GM12891 (cell line): Measurements from ENCODE around the gene BABAM2.

Experiments
- DNase-seq: peaks from one replicate; pipeline ENCODE4 v3.0.0; 2011; ENCODE audit warnings: low spot score; ENCODE audit not compliant: insufficient read length
- FAIRE-seq: peaks from 2 replicates; lab custom pipeline; 2011; peaks lifted over from hg19 to GRCh38; lab: Jason Lieb, UNC
- PAX5 ChIP-seq: IDR thresholded peaks from 2 replicates; pipeline ENCODE4 v1.6.1; 2011; ENCODE audit warnings: low read length, moderate library complexity, mild to moderate bottlenecking; ENCODE audit not compliant: insufficient read depth, severe bottlenecking
- POLR2A ChIP-seq: IDR thresholded peaks from 2 replicates; pipeline ENCODE4 v1.6.1; 2011; ENCODE audit warnings: low read depth, low read length, control low read depth
- POLR2AphosphoS5 ChIP-seq: IDR thresholded peaks from 2 replicates; pipeline ENCODE4 v1.6.1; 2011; ENCODE audit warnings: low read depth, low read length, control low read depth
- POU2F2 ChIP-seq: IDR thresholded peaks from 2 replicates; pipeline ENCODE4 v1.6.1; 2011; ENCODE audit warnings: low read depth, mild to moderate bottlenecking, control low read depth, low read length, moderate library complexity
- SPI1 ChIP-seq: IDR thresholded peaks from 2 replicates; pipeline ENCODE4 v1.6.1; 2011; ENCODE audit warnings: low read depth, low read length, control low read depth
- TAF1 ChIP-seq: IDR thresholded peaks from 2 replicates; pipeline ENCODE4 v1.6.1; 2011; ENCODE audit warnings: low read depth, low read length, control low read depth

BABAM2 gene

DNA sequence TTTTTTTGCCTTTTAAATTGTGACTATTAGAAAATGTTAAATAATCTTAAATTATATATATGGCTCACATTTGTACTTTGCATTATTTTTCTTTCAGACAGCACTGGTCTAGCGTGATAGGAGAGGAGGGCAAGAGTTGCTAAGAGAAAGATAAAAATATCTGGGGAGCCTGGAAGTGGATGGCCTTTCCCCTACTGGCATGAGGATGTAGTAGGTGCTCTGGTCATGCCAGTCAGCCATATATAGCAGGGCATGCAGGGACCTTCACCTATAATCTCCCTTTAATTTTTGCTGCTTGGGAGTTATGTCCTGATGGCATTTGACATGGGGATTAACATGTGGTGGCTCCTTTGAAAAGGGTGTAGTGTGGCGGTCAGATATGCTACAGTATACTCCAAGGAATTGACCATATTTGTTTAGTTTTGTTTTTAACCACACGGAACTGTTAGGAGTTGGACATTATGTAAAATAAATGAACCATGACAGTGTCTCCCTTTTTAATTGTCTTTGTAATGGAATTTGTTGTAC, 144.7 kb downstream of the BABAM2 start:
- no peak for FAIRE-seq
- no peak for DNase-seq
- TF ChIP-seq SPI1 (no peak), POLR2A (no peak), POLR2AphosphoS5 (no peak), TAF1 (no peak), PAX5 (no peak), POU2F2 (no peak)

DNA sequence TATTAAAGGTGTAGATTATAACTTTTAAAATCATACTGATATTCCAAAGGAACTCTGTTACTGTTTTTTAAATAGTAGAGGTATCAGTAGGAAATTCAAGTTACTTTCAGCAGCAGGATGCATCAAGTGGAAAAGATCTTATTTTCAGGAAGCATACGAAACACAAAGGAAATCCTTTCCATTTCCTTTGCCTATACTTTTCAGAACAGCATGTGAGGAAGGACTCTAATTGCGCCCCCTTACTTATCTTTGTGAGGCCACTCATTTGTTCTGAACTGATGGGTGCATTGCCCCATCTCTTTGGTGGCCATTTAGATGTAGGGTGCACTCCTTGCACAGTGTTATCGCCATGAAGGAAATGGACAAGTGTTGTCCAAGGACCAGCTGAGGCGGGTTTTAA, 145.3 kb downstream of the BABAM2 start:
- TF ChIP-seq POU2F2 (no peak), POLR2AphosphoS5 (no peak), TAF1 (no peak), PAX5 (no peak), POLR2A (no peak), SPI1 (no peak)
- DNase-seq (no peak), FAIRE-seq (no peak)

DNA sequence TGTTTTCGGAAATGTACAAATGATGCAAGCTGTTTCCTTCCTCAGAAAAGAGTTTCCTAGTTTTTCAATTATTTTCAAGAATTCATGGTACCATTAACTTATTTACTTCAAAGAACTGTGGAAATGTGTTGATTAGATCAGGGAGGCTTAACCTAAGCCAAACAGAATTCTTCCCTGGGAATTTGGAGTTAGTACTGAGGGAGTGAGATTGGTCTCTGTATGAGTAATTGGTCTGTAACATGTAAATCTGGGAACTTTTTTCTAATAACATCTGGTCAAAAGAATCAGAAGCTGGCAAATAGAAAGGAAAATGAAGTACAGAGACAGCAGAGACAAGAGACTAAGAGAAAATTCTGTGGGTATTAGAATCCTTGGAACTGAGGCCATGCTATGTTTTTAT, 145.8 kb downstream of the BABAM2 start:
- FAIRE-seq = no peak
- TF ChIP-seq SPI1 (no peak), POLR2AphosphoS5 (no peak), TAF1 (no peak), POU2F2 (no peak), POLR2A (no peak), PAX5 (no peak)
- no peak for DNase-seq

DNA sequence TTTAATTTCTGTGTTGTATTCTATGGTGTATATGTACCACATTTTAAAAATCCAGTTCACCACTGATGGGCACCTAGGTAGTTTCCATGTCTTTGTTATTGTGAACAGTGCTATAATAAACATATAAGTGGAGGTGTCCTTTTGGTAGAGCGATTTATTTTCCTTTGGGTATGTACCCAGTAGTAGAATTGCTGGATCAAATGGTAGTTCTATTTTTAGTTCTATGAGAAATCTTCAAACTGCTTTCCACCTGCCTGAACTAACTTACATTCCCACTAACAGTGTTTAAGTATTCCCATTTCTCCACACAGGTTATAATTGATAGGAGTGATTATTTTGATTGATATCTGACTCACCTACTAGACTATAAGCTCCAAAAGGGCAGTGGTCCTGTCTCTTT, 148.2 kb downstream of the BABAM2 start:
- TF ChIP-seq POLR2A = no peak
- no peak for DNase-seq
- FAIRE-seq = no peak

DNA sequence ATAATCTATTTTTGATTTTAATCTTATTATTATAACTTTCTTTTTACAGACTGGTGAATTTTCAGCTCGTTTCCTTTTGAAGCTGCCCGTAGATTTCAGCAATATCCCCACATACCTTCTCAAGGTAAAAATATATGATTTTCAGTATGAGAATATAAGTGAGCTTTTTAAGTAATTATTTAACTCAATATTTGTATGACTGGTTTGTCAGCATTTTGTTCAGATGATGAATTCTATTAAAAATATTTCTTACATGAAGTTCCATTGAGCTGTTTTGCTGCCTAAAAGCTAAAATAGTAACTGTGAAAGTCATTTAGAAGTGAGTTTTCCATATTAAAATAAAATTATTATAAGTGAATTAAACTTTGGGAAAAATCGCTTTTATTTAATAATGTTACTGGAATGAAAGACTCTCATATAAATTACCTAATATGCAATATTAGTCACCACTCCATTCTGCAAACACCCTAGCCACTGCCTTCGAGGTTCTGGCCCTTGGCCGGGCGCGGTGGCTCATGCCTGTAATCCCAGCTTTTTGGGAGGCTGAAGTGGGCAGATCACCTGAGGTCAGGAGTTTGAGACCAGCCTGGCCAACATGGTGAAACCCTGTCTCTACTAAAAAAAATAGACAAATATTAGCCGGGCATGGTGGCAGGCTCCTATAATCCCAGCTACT, 155.3 kb downstream of the BABAM2 start:
- no peak for FAIRE-seq
- TF ChIP-seq POLR2AphosphoS5 (no peak), POLR2A (no peak)
- no peak for DNase-seq

DNA sequence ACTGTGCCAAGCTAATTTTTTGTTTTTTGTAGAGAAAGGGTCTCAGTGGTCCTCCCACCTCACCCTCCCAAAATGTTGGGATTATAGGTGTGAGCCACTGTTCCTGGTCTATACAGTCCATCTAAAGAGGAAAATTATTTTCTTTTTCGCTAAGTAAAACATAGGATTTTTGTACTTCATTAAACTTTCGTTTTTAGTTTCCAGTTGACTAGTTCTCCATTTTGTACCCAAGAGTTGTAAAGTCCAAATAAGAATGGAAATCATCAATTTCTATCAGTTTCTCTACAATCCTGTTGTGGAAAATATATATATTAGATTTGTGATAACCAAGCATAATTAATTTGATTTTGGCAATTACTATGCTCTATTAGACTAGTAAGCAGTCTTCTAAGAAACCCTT, 156.4 kb downstream of the BABAM2 start:
- FAIRE-seq (no peak), DNase-seq (no peak)
- no peak for TF ChIP-seq SPI1
- no peak for TF ChIP-seq POLR2A

DNA sequence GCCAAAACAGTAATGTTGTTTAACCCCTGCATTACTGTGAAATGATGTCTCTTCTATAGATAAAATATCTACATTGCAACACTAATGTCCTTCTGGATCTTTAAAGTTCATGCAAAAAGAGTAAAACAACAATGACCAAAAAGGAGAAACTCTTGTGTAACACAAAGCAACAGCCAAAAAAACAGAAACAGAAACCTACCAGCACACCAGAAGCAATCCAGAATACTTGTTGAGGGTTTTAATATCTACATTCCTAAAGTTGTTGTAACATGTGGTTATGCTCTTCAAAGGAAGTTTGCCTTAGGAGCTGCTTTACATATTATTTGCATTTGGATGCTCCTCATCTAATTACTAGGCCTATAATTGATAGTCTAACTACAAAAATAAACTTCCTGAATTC, 157.2 kb downstream of the BABAM2 start:
- FAIRE-seq (no peak), DNase-seq (no peak)
- no peak for TF ChIP-seq POLR2A

DNA sequence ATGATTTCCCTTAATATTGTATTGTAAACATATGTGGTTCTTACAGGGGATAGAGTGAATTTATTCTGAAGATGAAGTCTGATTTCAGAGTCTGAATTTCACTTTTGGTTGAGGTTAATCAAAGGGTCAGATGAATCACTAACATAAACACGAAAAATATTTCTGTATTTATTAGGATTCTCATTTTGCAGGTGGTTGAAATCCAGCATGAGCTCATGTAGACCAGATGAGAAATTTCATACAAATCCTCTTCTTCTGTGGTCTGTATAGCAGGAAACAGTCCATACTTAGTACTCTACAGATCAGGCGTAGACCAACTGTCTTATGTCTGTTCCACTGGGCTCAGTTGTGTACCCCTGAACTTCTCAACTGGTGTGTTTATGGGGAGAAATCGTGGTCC, 157.8 kb downstream of the BABAM2 start:
- TF ChIP-seq POLR2AphosphoS5 (no peak), SPI1 (no peak), PAX5 (no peak), POLR2A (no peak), TAF1 (no peak)
- FAIRE-seq = no peak
- DNase-seq = no peak

DNA sequence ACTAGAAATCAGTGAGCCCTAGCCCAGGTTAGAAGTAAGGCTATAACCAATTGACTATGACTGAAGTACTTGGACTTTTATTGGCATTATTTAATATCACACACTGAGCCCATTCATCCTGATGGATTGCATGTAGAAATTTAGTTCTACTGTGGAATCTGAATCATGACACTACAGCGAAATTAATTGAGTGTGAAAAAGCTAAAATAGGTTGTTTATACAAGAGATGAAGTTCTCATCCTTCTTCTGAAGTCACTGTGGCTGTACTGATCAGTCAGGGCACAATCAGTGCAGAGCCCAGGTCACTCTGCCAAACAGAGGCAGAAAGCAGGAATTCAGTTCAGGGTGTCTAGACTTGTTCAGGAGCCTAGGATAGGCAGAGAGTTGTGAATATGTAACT, 158.9 kb downstream of the BABAM2 start:
- DNase-seq = no peak
- TF ChIP-seq TAF1 = no peak
- TF ChIP-seq POU2F2 = no peak
- TF ChIP-seq SPI1 = no peak
- no peak for TF ChIP-seq POLR2A
- TF ChIP-seq PAX5 = no peak
- no peak for TF ChIP-seq POLR2AphosphoS5
- FAIRE-seq = no peak

DNA sequence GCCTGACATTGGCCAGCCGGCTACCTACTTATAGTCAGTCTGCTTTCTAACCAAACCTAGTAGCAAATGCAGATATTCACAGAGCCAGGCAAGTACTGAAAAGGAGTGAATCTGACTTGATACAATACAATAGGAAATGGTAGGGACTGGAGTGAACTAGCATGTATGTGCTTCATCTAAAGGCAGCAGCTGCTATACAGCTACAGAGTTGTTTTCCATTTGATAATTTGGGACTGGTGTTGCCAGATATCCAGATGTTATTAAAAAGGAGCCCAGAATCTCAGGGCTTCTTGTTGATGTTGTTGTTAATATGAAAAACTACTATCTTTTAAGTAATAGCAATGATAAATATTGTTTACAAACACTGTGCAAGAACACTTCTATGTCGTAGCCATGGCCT, 159.4 kb downstream of the BABAM2 start:
- FAIRE-seq (no peak), DNase-seq (no peak)
- TF ChIP-seq POLR2AphosphoS5 = no peak
- TF ChIP-seq POLR2A = no peak
- TF ChIP-seq PAX5 = no peak
- no peak for TF ChIP-seq SPI1
- TF ChIP-seq POU2F2 = no peak
- TF ChIP-seq TAF1 = no peak

DNA sequence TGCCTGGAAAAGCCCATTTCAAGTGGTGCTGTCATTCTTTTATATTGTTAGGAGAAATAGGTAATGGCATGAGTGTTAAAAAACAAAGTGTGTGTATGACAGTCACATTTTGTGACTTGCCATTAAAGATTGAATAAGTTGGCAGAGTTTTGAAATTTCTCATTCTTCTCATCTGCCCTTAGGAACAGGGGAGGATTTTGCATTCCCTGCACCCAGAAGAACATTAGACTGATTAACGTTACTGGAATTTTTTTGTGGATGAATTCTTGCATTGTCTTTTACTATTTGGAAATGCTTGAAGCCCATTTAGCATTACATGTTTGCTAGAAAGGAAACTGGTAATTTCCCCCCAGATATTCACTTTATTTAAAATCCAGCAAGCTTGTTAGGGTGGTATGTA, 162.2 kb downstream of the BABAM2 start:
- TF ChIP-seq POLR2A (no peak), TAF1 (no peak), POU2F2 (no peak), POLR2AphosphoS5 (no peak), SPI1 (no peak), PAX5 (no peak)
- FAIRE-seq = no peak
- DNase-seq = no peak

DNA sequence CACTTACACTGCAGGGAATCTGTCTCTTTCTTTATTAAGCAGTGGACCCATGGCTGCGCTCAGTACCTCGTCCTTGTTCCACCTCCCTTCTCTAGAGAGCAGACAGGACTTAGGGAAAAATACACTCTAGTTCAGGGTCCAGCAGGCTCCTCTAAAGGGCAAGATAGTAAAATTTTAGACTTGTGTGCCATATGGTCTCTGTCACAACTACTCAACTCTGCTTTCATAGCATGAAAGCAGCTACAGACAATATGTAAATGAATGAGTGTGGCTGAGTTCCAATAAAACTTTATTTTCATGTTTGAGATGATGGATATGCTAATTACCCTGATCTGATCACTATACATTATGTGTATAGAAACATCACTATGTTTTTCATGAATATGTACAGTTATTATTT, 163.1 kb downstream of the BABAM2 start:
- DNase-seq = no peak
- TF ChIP-seq PAX5 (no peak), POU2F2 (no peak), SPI1 (no peak), POLR2A (no peak), TAF1 (no peak), POLR2AphosphoS5 (no peak)
- FAIRE-seq = no peak
